Stimulated activated CD4-positive, alpha-beta T cell treated with anti-CD3 and anti-CD28 coated beads, Interleukin-15, amount 100 ng/mL, for 24 hours (primary cell): Measurements from ENCODE around the gene DMPK.
"Not testable (repeated sequence)": the region's sequence is repeated elsewhere in the genome, so short reads cannot be mapped to it uniquely, and the experiment has no call there.

Experiments used
- DNase-seq: peaks from one replicate; pipeline ENCODE4 v3.0.0-alpha.2; 2020

Gene DMPK

DNA sequence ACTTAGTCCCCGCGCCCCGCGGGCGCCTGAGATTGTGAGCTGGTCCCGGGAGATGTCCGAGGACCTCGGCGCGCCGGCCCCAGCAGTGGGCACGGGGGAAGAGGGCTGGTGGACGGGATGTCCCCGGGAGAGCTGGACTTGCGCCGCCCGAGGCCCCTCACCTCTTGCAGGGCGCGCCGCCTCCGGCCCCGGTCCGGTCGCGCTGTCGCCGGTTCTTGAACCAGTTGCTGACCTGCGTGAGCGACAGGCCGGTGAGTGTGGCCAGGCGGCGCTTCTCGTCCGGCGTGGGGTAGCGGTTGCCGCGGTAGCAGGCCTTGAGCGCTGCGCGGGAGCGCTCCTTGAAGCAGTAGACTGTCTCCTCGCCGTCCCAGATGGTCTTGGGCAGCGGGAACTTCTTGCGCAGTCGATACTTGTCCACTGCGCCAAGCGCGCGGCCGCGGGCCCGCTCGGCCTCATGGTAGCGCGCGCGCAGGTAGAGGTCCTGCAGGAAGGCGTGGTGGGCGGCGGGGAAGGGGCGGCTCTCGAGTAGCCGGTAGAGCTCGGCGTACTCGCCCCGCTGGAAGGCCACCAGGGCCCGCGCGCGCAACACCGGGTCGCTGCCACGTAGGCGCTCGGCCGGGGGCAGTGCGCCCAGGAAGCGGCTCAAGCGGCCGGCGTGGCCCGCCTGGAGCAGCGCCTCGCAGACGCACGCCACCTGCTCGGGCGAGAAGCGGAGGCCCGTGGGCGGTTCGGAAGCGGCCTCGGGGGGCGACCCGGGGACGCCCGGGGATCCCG, 14.2 kb downstream of the DMPK start:
- DNase-seq = peak; percentile 62

DNA sequence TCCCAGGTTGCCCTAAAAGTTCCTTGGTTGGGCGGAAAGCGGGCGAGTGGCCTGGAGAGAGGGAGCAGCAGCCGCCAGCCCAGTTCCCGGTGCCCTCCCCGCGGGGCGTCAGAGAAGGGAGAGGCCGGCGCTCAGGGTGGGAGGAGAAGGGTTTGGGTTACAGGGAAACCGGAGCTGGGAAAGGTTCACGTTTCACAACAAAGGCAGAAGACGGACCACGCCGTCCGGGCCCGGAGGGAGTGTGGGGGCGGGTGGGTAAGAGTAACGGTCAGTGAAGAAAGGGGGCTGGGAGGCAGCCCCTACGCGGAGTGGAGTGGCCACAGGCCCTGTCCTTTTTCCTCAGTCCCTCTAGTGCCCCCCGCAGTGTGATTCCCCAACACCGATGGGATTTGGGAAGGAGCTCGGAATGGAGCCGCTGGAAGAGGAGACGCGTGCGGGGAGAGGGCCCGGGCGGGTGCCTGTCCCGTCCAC, 14.8 kb downstream of the DMPK start:
- DNase-seq = no peak

DNA sequence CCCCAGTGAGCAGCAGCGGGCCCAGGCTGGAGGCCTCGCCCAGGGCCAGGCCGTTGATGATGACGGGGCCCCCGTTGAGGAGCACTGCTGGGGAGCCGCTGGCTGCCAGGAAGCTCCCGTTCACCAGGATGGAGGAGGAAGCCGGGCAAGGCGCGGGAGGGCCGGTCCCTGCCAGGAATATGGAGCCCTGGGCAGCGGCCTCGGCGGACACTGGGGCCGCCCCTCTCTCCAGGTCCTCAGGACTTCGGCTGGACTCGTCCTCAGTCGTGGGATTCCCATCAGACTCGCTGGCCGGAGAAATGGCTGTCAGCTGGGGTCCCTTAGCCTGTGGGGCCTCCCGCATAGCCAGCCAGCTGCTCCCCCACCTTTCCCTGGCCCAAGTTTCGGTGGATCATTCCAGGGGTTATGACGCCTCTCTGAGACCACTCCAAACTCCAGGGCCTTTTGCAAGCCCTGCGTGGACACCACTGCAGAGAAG, 15.4 kb downstream of the DMPK start:
- DNase-seq = no peak

DNA sequence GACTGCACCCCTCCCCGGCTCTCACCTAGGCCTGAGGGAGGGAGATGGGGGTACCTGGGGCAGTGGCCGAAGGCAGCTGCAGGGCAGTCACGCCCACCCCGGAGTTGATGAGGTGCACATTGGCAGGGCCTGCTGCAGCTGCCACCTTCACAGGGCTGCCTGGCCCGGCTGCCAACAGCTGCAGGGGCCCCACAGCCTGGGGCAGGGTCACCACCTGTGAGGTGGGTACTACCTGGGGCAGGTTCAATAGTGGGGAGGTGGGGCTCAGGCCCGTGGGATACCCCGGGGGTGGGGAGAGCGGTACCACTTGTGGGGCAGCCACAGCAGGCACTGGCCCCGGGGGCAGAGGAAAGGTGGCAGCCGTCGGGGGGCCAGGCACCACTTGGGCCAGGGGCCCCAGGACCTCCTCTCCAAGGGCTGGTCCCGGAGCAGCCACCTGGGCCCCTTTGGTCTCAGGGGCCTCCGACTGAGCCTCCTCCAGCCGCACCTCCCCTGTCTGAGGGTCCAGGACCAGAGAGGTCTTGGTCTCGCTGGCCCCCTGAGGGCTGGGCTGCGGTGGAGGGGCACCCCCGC, 15.9 kb downstream of the DMPK start:
- no peak for DNase-seq

DNA sequence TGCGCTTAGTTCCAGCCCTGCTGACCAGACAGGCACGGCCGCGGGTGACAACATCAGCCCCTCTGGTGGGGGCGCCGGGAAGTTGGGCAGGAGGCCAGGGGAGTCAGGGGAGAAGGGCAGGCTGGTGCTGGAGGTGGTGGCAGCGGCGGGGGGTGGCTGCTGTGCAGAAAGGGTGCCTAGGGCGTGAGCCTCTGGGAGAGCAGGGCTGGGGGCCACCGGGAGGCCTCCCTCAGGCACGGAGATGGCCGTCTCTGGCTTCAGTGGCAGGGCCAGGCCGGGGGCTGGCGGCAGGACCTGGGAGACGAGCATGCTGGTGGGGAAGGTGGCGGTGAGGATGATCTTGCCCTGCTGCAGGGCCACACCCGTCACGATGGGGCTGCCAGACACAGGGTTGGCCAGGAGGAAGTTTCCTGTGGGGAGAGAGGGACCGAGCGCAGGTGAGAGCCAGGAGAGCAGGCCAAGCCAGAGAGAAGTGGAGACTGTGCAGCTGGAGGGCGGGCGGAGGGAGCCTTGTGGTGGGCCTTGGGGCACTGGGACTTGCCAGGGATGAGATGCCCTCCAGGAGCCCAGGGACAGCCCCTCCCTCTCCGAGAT, 16.5 kb downstream of the DMPK start:
- DNase-seq = no peak

DNA sequence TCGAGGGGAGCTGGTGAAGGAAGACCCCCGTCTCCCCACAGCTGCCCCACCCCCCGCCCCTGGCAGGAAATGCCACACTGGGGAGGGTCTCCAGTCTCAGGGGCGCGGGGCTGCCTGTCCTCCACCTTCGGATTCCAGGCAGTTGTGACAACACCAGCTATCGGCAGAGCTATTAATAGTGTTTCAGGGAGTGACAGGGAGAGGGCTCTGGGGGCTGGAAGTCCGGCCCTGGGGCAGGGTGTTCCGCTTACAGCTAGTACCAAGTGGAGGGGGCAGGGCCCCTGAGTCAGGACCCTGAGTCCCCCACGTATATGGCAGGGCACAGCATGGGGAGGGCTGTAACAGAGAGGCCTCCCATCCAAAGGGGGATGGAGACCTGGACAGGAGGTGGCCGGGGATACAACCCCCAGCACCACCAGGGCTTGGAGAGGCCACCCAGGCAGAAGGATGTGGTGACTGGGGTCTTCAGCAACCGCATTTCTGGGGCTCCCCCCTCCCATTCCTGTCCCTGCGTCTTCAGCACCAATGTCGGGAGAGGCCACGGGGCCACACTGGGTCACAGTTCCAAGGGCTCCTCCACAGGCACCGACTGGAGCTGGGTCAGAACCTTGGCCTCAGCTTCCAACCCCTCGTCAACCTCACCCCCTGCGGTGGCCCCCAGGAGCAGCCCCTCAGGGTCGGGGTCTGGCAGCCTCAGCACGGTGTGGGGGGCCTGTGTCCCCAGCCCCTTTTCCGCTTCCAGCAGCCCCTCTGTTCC, 17.2 kb downstream of the DMPK start:
- no peak for DNase-seq

DNA sequence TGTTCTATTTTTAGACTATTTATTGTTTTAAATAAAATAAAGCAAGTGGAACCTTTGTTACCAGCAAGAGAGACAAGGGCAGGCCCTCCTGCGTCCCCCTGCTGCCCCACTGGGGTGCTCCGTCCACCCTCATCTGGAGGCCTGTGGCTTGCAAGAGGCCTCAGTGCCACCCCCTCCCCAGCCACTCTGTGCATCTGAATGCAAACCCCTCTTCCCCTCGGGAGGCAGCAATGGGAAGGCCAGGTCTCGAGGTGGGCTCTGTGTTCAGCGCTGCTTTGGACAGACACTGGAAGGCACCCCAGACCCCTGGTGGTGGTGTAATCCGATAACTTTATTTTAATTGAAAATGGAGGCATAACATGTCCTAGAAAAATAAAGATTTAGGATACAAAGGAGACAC, 17.8 kb downstream of the DMPK start:
- DNase-seq = no peak

DNA sequence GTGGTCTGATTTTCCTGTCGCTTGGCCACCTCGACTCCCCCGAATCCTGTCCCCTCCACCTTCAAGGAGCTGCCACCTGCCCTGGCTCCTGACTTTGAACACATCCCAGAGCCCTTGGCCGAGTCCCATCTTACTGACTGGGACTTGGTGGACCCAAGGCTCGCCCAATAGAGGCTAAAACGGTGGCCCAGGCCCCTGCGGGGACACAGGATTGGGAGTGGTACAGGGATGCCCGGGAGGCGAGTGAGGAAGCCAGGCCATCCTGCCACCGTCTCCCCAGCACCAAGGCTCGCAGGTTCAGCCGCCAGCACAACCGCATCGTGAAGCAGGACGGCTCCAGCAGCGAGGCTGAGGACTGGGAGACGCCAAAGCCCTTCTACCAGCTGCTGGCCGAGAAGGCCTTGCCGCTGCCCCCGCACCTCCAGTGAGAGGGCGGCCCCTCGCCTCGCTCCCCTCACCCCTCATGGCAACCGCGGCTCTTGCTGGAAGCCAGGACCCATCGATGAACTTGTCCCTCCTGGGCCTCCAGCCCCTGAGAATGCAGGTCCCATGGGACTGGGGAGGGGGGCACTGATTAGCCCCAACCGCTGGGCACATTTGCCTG, 18.5 kb downstream of the DMPK start:
- no peak for DNase-seq

DNA sequence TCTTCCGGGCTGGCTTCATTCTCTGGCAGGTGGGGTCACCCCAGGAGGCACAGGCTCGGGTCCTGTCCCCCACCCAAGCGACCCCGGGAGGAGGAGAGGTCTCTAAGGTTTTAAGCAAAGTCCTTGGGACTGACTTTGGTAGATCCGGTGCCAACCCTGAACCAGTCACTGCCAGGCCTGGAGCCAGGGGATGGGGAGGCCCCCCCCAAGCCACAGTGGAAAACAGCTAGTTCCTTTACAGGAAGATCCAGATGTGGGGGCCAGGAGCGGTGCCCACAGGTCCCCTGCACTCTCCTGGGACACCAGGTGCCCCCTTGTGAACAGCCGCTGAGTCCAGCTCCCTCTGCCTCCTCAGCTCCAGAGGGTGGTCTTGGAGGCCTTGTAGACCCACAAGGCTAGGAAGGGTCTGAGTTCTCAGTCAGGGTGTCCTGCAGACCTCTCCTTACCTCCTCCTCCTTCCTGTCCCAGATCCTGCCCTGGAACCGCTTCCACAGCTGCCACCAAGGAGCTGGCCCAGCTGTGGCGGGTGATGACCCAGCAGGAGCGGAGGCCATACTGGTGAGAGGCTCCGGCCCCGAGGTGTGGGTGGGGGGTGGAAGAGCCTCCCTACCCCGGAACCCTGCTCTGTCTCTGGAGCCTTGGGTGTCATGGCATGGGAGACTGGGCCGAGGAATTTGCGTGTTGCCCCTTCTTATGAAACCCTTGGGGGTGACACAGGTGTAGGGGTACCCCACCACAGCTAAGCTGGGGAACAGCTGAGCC, 19.2 kb downstream of the DMPK start:
- DNase-seq = no peak

DNA sequence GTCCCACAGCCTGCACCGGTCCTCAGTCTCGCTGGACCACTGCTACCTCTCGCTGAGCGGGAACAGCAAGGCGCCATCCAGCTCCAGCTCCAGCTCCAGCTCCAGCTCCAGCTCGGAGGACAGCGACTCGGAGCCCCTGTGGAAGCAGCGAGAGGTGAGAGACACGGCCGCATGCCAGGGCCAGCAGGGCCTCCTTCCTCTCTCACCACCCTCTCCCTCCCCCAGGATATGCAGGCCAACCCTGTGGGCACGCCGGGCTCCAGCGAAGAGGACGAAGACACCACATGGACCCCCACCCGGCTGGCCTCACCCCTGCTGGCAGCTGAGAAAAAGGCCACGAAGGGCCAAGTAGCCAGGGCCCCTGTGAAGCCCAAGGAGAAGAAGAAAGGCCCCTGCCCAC, 20.6 kb downstream of the DMPK start:
- no peak for DNase-seq

DNA sequence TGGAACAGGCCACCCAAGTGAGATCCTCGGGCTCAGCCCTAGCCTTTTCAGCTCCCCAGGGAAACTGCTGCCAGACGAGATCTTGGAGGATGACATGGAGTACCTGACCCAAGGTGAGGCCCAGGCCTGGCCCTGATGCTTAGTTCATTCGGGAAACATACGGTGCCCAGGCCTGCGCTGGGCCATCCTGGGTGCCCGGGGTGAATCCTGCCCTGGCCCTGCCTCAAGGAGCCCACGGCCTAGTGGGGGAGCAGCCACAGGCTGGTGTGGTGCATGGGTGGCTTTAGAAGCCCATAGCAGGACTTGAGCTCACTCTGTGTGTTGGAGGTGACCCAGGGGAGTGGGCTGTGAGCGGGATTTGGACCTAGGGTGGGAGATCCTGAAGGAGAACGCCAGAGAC, 23.4 kb downstream of the DMPK start:
- DNase-seq = no peak

DNA sequence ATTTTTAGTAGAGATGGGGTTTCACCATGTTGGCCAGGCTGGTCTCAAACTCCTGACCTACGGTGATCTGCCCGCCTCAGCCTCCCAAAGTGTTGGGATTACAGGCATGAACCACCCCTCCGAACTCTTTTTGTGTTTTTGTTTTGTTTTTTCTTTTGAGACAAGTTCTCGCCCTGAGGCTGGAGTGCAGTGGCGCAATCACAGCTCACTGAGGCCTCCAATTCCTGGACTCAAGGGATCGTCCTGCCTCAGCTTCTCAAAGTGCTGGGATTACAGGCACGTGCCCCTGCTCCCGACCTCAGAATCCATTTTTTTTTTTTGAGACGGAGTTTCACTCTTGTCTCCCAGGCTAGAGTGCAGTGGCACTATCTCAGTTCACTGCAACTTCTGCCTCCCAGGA, 24.6 kb downstream of the DMPK start:
- no peak for DNase-seq

DNA sequence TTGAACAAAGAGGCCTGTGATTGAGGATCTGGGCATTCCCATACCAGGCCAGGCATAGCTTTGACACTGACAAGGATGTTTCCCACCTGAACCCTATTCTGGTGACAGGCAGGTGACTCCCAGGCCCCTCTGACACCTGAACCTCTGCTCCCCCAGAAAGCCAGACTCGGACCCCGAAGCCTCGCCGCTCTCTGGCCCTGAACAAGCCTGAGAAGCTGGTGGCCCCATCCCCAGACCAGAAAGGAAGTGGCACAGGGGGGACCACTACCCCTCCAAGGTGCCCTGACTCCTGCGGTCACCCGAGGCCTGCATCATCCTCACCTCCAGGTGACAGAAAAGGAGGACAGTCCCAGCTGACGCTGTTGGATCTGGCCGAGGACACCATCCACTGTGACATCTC, 28.0 kb downstream of the DMPK start:
- no peak for DNase-seq

DNA sequence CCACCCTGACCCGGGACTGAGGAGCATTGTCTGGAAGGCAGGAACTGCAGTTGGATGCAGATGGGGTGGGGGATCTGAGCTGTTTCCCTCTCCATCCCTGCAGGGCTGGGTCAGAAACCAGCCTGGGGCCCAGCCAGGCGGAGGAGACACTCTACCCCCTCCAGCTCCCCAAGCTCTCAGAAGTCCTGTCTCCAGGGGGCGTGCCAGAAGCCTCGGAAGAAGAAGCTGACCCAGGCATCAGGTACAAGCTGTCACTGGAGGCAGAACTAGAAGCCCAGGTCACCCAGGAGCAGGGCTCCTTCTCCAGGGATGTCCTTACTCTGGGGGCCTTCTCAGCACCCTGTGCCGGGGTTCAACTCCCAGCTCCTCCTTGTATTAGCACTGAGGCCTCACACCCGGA, 28.7 kb downstream of the DMPK start:
- DNase-seq = no peak

DNA sequence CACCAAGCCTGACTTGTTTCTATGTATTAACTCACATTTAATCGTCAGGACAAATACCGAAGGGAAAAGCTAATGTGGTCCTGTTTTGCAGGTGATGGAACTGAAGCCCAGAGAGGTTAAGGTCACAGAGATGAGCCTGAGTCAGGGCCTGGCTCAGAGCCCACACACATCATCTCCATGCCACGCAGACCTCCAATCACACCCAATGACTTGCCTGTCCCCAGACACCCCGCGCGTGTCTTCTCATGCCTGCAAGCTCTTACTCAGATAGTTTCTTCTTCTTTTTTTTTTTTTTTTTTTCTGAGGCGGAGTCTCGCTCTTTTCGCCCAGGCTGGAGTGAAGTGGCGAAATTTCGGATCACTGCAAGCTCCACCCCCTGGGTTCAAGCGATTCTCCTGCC, 29.7 kb downstream of the DMPK start:
- DNase-seq = no peak

DNA sequence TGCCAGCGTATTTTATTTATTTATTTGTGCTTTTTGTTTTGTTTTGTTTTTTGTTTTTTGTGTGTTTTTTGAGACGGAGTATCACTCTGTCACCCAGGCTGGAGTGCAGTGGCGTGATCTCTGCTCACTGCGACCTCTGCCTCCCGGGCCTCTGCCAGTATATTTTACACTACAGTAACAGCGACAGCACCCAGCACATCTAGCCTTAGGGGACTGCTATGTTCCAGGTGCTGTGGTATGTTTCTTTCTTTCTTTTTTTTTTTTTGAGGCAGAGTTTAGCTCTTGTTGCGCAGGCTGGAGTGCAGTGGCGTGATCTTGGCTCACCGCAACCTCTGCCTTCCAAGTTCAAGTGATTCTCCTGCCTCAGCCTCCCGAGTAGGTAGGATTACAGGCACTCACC, 30.8 kb downstream of the DMPK start:
- DNase-seq = not testable (repeated sequence)

DNA sequence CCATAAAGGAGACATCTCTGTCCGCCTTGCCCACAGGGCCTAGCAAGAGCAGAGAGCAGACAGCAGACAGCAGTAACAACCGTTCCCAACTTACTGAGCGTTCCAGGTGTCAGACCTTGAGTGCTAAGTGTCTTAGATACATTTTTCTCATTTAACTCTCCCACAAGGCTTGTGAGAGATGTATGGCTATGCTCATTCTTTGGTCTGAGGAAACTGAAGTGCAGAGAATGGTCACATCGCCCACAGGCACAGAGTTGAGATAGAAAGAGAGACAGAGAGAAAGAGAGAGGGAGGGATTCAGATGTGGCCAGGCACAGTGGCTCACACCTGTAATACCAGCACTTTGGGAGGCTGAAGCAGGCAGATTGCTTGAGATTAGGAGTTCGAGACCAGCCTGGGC, 34.8 kb downstream of the DMPK start:
- DNase-seq = no peak

DNA sequence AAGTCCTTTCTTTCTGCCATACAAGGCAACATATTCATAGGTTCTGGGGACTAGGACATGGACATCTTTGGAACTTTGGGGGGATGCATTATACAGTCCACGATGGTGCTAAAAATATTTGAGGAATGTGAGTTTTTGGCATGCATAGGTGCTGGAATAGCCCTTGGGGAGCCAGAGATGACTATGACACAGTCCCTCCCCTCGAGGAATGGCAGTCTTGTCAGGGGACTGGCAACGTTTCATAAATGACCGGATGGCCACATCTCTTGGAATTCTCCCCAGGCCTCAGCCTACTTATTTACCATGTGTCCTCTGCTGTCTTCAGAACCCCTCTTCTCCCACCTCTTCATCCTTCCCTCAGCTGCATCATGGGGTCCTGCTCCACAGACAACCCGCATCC, 35.4 kb downstream of the DMPK start:
- DNase-seq = no peak

DNA sequence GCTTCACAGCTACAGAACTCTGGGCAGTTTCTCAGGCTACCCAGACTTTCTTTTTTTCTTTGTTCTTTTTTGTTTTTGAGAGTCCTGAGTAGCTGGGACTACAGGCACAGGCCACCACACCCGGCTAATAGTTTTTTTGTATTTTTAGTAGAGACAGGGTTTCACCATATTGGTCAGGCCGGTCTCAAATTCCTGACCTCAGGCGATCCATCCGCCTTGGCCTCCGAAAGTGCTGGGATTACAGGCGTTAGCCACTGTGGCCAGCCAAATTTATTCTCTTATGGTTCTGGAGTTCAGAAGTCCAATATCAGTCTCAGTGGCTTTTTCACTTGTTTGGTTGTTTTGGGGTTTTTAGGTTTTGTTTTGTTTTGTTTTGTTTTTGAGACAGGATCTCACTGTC, 36.7 kb downstream of the DMPK start:
- no peak for DNase-seq

DNA sequence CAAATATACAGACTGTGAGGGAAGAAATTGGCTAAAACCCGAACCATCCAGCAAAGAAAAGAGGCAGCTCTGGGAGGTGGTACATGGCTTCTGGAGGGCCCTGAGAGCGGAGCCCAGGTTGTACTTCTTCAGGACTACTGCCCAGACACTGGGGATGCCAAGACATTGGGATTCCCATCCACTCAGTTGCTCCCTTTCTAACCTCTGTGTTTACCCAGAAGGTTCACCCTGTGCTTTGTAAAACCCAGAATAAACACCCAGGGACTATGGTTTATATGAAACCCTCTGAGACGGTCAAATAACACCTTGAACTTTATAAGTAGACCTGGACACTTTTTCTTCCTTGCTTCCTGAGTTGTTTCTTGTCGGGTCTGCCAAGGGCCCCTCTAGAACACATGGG, 39.3 kb downstream of the DMPK start:
- DNase-seq = no peak

DNA sequence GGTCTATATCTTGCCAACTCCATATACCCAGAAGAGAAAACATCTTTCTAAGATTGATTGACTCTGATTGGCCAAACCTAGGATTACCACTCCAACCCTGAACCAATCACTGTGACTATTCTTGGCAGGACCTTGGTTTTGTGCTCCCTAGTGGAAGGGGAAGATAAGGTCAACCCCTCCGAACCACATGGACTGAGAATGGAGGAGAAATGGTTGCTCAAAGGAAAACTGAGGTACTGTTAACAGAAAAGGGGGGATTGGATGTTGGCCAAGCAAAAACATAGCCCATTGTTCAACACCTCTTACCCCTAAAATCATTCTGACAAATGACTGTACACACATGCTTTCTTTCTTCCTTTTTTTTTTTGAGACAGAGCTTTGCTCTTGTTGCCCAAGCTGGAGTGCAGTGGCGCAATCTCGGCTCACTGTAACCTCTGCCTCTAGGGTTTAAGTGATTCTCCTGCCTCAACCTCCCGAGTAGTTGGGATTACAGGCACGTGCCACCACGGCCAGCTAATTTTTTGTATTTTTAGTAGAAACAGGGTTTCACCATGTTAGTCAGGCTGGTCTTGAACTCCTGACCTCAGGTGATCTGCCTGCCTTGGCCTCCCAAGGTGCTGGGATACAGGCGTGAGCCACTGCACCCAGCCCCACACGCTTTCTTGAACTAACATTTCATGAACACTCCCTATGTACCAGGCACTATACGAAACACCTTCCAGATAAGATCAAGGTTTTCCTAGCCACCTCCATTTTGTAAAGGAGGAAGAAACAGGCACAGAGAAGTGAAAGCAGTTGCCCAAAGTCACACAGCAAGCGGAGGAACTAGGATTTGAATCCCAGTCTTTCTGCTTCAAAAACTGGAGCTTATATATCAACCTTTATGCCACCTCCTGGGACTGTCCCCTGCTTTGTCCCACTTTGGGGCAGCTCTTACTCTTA, 42.5 kb downstream of the DMPK start:
- no peak for DNase-seq
